CD14-positive monocyte (primary cell): ENCODE data around the gene MBNL3. TPM values are rescaled to one million over a fixed set of nuclear protein-coding genes. Genes with fewer than 3 reads are reported as not detected.

Experiments used
- DNase-seq, 3 donors: peaks; one replicate each; pipeline ENCODE4 v3.0.0-alpha.2; 2011 to 2022
- H2AFZ ChIP-seq: 2 replicates; pipeline ENCODE4 v1.6.0; 2012; ENCODE audit warnings: mild to moderate bottlenecking, low read depth, low read length, inconsistent platforms; ENCODE audit not compliant: insufficient read depth, poor library complexity, severe bottlenecking
- H3K27ac ChIP-seq, 2 donors: 1 replicate in 1 of 2; 2 replicates in 1 of 2; pipeline ENCODE4 v1.5.1; 2012 to 2013; ENCODE audit warnings: low read length in 2 of 2, control low read depth in 1 of 2, inconsistent platforms in 1 of 2, low read depth in 1 of 2, mild to moderate bottlenecking in 1 of 2
- H3K27me3 ChIP-seq, 2 donors: one replicate each; pipeline versions ENCODE4 v1.6.0 to v1.6.1; 2011 to 2013; ENCODE audit warnings: low read length in 2 of 2; ENCODE audit not compliant: control insufficient read depth in 2 of 2, insufficient read depth in 2 of 2
- H3K36me3 ChIP-seq, 2 donors: replicated peaks in 1 of 2; 1 replicate in 1 of 2; 2 replicates in 1 of 2; pipeline versions ENCODE4 v1.5.1 to v1.6.1; 2012 to 2013; ENCODE audit warnings: low read length in 2 of 2, control low read depth in 1 of 2, inconsistent platforms in 1 of 2, mild to moderate bottlenecking in 1 of 2; ENCODE audit not compliant: insufficient read depth in 2 of 2, control insufficient read depth in 1 of 2
- H3K4me1 ChIP-seq, 2 donors: 1 replicate in 1 of 2; 2 replicates in 1 of 2; pipeline versions ENCODE4 v1.5.1 to v1.6.1; 2012 to 2013; ENCODE audit warnings: low read length in 2 of 2, control low read depth in 1 of 2, inconsistent platforms in 1 of 2, mild to moderate bottlenecking in 1 of 2, moderate library complexity in 1 of 2; ENCODE audit not compliant: insufficient read depth in 2 of 2, control insufficient read depth in 1 of 2
- H3K4me2 ChIP-seq: replicated peaks from 2 replicates; pipeline ENCODE3; 2012; ENCODE audit warnings: low read length, moderate library complexity, mild to moderate bottlenecking; ENCODE audit not compliant: poor library complexity, severe bottlenecking; ENCODE audit errors: extremely low read depth
- H3K4me3 ChIP-seq, 3 experiments: fragments of 200-600 bp in 1 of 3; sonication (generic) in 1 of 3; replicated peaks in 1 of 3; 1 replicate in 2 of 3; 2 replicates in 1 of 3; pipeline ENCODE4 v1.5.1; 2011 to 2013; ENCODE audit warnings: low read length in 3 of 3, mild to moderate bottlenecking in 3 of 3, control low read depth in 2 of 3, low read depth in 2 of 3, inconsistent platforms in 1 of 3, moderate library complexity in 1 of 3
- H3K79me2 ChIP-seq: 2 replicates; pipeline ENCODE4 v1.6.0; 2012; ENCODE audit warnings: mild to moderate bottlenecking, control low read depth, inconsistent platforms, low read length, moderate library complexity; ENCODE audit not compliant: insufficient read depth
- H3K9ac ChIP-seq: 2 replicates; pipeline ENCODE4 v1.6.0; 2017; ENCODE audit warnings: low read length, mild to moderate bottlenecking; ENCODE audit not compliant: insufficient read depth, poor library complexity, severe bottlenecking
- H3K9me3 ChIP-seq, 2 donors: replicated peaks in 1 of 2; 1 replicate in 1 of 2; 2 replicates in 1 of 2; pipeline versions ENCODE4 v1.5.1 to v1.6.1; 2012 to 2013; ENCODE audit warnings: low read length in 2 of 2, control low read depth in 1 of 2; ENCODE audit not compliant: control insufficient read depth in 1 of 2, insufficient read depth in 1 of 2
- H4K20me1 ChIP-seq: 2 replicates; pipeline ENCODE4 v1.6.0; 2012; ENCODE audit warnings: mild to moderate bottlenecking, low read length, control low read depth, moderate library complexity; ENCODE audit not compliant: insufficient read depth
- H3K27ac Mint-ChIP-seq, 7 donors: one replicate each; pipeline ENCODE4 v1.8.0; 2020; ENCODE audit warnings: mild to moderate bottlenecking in 7 of 7, mixed read lengths in 7 of 7, moderate library complexity in 6 of 7, inconsistent platforms in 2 of 7
- H3K27me3 Mint-ChIP-seq, 3 donors: one replicate each; pipeline ENCODE4 v1.8.0; 2021 to 2022; ENCODE audit warnings: low read depth in 3 of 3, mild to moderate bottlenecking in 3 of 3, mixed read lengths in 3 of 3, moderate library complexity in 3 of 3, inconsistent platforms in 1 of 3
- H3K36me3 Mint-ChIP-seq, 2 donors: one replicate each; pipeline ENCODE4 v1.8.0; 2020; ENCODE audit warnings: mixed read lengths in 2 of 2, inconsistent platforms in 1 of 2, mild to moderate bottlenecking in 1 of 2
- H3K4me1 Mint-ChIP-seq: one replicate; pipeline ENCODE4 v1.8.0; 2020; ENCODE audit warnings: mild to moderate bottlenecking, mixed read lengths
- H3K4me3 Mint-ChIP-seq, 2 donors: one replicate each; pipeline ENCODE4 v1.8.0; 2020; ENCODE audit warnings: mild to moderate bottlenecking in 2 of 2, mixed read lengths in 2 of 2, moderate library complexity in 1 of 2
- H3K9me3 Mint-ChIP-seq, 7 donors: one replicate each; pipeline ENCODE4 v1.8.0; 2020 to 2022; ENCODE audit warnings: mixed read lengths in 7 of 7, mild to moderate bottlenecking in 6 of 7, moderate library complexity in 6 of 7, inconsistent platforms in 2 of 7
- CTCF ChIP-seq: fragments of 200-600 bp; IDR thresholded peaks from one replicate; pipeline ENCODE4 v1.8.0; 2022; ENCODE audit warnings: antibody characterized with exemption, mild to moderate bottlenecking
- WGBS: methylation state at CpG from one replicate; pipeline ENCODE4 v1.1.5; 2013; ENCODE audit warnings: missing lambda C conversion rate; ENCODE audit not compliant: insufficient coverage; 5-methylcytosine and 5-hydroxymethylcytosine counted together
- intact Hi-C, 2 donors: fragments of 100-400 bp; cut with micrococcal nuclease; formaldehyde crosslinking; loops; one replicate each; pipeline versions ENCODE4 v1.15.0 to v1.15.1; 2023
- polyA plus RNA-seq, 3 donors: library from polyadenylated mRNA; depleted of rRNA in 1 of 3; unstranded in 2 of 3; stranded (reverse) in 1 of 3; fragments of 300-500 nt in 2 of 3; fragments of >200 nt in 1 of 3; fragmentation: Illumina TruSeq in 2 of 3; gene quantifications; 1 replicate in 2 of 3; 2 replicates in 1 of 3; pipeline ENCODE4 v1.2.3, GENCODE V29; 2012 to 2021

The MBNL3 gene
- polyA plus RNA-seq, 3 donors = 7.4 to 32.8 (median 22.4) TPM

GRCh38 chrX:132532913-132533312 lies 44.1 kb upstream of the MBNL3 start:
- H3K27me3 Mint-ChIP-seq = peaks cover 1 to 3% (median 2%) of the 10 kb centered on the region in 3 donors
- no peak overlapping the region for H3K27ac ChIP-seq
- no peak for DNase-seq
- peaks cover 0 to under 1% (median 0%) of the 10 kb centered on the region in 7 donors for H3K9me3 Mint-ChIP-seq
- H3K4me2 ChIP-seq = no peak overlapping the region
- no peak overlapping the region for H3K4me3 Mint-ChIP-seq
- H3K9ac ChIP-seq = no peak overlapping the region
- H3K36me3 Mint-ChIP-seq = no peaks in the 10 kb centered on the region
- no CpG with 5 or more reads among the region's 1 CpG for WGBS
- no peaks in the 10 kb centered on the region for H3K9me3 ChIP-seq
- intact Hi-C loops = no loop called here
- no peaks in the 10 kb centered on the region for H3K4me1 Mint-ChIP-seq
- no peaks in the 10 kb centered on the region for H3K79me2 ChIP-seq
- no peaks in the 10 kb centered on the region for H4K20me1 ChIP-seq
- no peaks in the 10 kb centered on the region for H3K4me1 ChIP-seq
- H2AFZ ChIP-seq = no peak overlapping the region
- no peak overlapping the region for H3K4me3 ChIP-seq
- no peak overlapping the region for H3K27ac Mint-ChIP-seq
- no peaks in the 10 kb centered on the region for H3K27me3 ChIP-seq
- TF ChIP-seq CTCF = no peak
- no peaks in the 10 kb centered on the region for H3K36me3 ChIP-seq

GRCh38 chrX:132532097-132532496 lies 43.3 kb upstream of the MBNL3 start:
- Mint-ChIP-seq H3K4me1 (no peaks in the 10 kb centered on the region), H3K27ac (no peak overlapping the region), H3K9me3 (peaks cover 0 to 2% (median 0%) of the 10 kb centered on the region in 7 donors), H3K27me3 (peaks cover 2 to 3% (median 3%) of the 10 kb centered on the region in 3 donors), H3K4me3 (no peak overlapping the region), H3K36me3 (no peaks in the 10 kb centered on the region)
- Histone ChIP-seq H3K27me3 (peaks cover 0 to 2% of the 10 kb centered on the region in 2 donors), H4K20me1 (no peaks in the 10 kb centered on the region), H3K79me2 (no peaks in the 10 kb centered on the region), H3K4me2 (no peak overlapping the region), H3K4me1 (no peaks in the 10 kb centered on the region), H3K9me3 (no peaks in the 10 kb centered on the region), H3K9ac (no peak overlapping the region), H3K27ac (no peak overlapping the region), H2AFZ (no peak overlapping the region), H3K36me3 (no peaks in the 10 kb centered on the region), H3K4me3 (no peak overlapping the region)
- no peak for DNase-seq
- TF ChIP-seq CTCF = no peak
- WGBS = no CpG with 5 or more reads among the region's 1 CpG
- intact Hi-C loops = no loop called here
